ENCODE measurements around the gene HMX3.

DNA sequence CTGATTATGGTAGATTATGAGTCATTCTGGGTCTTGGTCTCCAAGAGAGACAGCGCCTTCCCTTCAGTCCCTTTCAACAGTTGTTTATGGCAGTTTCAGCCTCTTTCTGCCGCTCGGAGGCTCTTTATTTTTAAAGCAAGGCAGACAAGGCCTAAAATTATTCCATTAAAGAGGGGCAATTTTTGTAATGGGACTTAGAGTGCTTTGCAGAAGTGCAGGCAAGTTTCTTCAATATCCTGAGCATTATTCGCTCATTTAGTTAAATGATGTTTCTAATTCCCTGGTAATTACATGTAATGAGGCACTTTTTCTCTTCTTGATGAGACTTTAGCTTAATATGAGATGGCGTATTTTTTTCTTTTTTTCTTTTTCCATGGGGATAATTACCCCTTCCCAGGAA lies 52.0 kb downstream of the HMX3 start:
- TF ChIP-seq POLR2A (IDR thresholded peaks at IDR 0.05; ENCODE audit: low read length) (no peak), GATA1 (IDR thresholded peaks at IDR 0.05; ENCODE audit: low read depth, low read length) (no peak)

Data from erythroblast (primary cell).